ENCODE measurements around the gene PKN1. TPM values are rescaled to one million over a fixed set of nuclear protein-coding genes. Genes with fewer than 3 reads are reported as not detected.
"Not testable (repeated sequence)": the region's sequence is repeated elsewhere in the genome, so short reads cannot be mapped to it uniquely, and the experiment has no call there.

The PKN1 gene
- total RNA-seq, 6 experiments from 2014 or later = 19.5 to 49.4 (median 34.1) TPM

DNA sequence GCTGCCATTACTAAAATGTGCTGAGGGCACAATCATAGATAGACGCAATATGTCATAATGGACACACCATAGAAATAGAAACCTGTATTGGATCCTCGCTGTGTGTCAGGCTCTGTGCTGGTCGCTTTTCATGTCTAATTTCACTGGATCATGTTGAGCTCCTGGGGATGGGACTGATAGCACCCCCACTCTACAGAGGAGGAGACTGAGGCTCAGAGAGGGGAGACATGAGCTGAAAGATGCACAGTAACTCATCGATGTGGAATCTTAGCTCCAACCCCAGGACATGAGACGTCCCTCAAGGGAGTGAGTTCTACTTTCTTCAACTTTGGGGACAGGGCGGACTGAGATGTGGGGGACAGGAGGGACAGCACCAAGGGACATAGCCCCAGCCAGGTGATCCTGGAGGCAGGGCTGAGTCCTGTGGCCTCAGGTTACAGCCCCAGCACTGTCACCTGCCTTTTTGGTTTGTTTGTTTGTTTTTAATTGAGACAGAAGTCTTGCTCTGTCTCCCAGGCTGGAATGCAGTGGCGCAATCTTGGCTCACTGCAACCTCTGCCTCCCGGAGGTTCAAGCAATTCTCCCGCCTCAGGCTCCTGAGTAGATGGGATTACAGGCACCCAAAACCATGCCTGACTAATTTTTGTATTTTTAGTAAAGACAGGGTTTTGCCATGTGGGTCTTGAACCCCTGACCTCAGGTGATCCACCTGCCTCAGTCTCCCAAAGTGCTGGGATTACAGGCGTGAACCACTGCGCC is 69.4 kb downstream of the PKN1 start:
- H3K4me3 ChIP-seq = no peak overlapping the region
- ATAC-seq (peak; percentile 84 to 90 (median 85)), DNase-seq (peak; percentile 60 to 79 (median 78))
- H3K36me3 ChIP-seq = no peaks in the 10 kb centered on the region
- intact Hi-C loops (cut with DNase I) = loop anchor here in 1 of 2 donors (10.0 kb wide), 1 partner anchor 52 kb away; no protein-coding TSS in a partner anchor
- no peaks in the 10 kb centered on the region for H3K27me3 ChIP-seq
- TF ChIP-seq, protein P1, sequence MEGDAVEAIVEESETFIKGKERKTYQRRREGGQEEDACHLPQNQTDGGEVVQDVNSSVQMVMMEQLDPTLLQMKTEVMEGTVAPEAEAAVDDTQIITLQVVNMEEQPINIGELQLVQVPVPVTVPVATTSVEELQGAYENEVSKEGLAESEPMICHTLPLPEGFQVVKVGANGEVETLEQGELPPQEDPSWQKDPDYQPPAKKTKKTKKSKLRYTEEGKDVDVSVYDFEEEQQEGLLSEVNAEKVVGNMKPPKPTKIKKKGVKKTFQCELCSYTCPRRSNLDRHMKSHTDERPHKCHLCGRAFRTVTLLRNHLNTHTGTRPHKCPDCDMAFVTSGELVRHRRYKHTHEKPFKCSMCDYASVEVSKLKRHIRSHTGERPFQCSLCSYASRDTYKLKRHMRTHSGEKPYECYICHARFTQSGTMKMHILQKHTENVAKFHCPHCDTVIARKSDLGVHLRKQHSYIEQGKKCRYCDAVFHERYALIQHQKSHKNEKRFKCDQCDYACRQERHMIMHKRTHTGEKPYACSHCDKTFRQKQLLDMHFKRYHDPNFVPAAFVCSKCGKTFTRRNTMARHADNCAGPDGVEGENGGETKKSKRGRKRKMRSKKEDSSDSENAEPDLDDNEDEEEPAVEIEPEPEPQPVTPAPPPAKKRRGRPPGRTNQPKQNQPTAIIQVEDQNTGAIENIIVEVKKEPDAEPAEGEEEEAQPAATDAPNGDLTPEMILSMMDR (IDR thresholded peaks at IDR 0.05) = no peak
- TF ChIP-seq POLR2A (IDR thresholded peaks at IDR 0.05) = no peak
- H3K4me1 ChIP-seq = peaks cover 0 to 30% (median 10%) of the 10 kb centered on the region in 4 donors
- 57% methylated on average over 7 of the region's 11 CpGs for WGBS (ENCODE audit: insufficient coverage, low coverage, low lambda C conversion rate, missing lambda C conversion rate)
- H3K9me3 ChIP-seq = no peaks in the 10 kb centered on the region
- H3K27ac ChIP-seq = peak overlapping the region in 2 of 3 donors; percentile 72 to 75

DNA sequence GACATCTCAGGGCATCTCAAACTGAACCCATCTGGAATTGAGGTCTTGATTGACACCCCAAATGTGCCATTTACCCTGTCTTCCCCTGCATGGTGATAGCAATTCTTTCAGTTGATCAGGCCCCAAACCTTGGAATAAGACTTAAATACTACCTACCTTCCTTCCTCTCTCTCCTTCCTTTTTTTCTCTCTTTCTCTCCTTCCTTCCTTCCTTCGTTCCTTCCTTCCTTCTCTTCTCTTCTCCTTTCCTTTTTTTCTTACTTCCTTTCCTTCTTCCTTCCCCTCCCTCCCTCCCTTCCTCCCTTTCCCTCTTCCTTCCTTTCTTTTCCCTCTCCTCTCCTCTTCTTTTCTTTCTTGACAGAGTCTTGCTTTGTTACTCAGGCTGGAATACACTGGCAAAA is 70.2 kb downstream of the PKN1 start:
- Histone ChIP-seq H3K27me3 (no peaks in the 10 kb centered on the region), H3K36me3 (no peaks in the 10 kb centered on the region), H3K4me3 (no peak overlapping the region), H3K9me3 (no peaks in the 10 kb centered on the region), H3K4me1 (peaks cover 0 to 23% (median 7%) of the 10 kb centered on the region in 4 donors), H3K27ac (peak overlapping the region in 1 of 3 donors; percentile 21)
- ATAC-seq (no peak), DNase-seq (no peak)
- 69% methylated on average over 1 of the region's 1 CpG for WGBS (ENCODE audit: insufficient coverage, low coverage, low lambda C conversion rate, missing lambda C conversion rate)
- TF ChIP-seq, protein P1 (IDR thresholded peaks at IDR 0.05) = no peak
- TF ChIP-seq POLR2A (IDR thresholded peaks at IDR 0.05) = no peak
- intact Hi-C loops (cut with DNase I) = loop anchor here in 1 of 2 donors (10.0 kb wide), 1 partner anchor 52 kb away; no protein-coding TSS in a partner anchor

DNA sequence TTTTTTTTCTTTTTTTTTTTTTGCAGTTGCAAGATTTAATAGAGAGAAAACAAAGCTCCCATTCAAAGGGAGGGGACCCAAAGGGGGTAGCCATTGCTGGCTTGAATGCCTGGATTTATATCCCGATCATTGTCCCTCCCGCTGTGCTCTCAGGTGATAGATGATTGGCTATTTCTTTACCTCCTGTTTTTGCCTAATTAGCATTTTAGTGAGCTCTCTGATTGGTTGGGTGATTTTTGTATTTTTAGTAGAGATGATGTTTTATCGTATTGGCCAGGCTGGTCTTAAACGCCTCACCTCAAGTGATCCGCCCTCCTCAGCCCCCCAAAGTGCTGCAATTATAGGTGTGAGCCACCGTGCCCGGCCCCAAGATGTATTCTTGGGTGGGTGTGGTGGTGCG is 71.5 kb downstream of the PKN1 start:
- not testable (repeated sequence) for H3K27ac ChIP-seq, ATAC-seq, H3K36me3 ChIP-seq, H3K27me3 ChIP-seq, H3K4me3 ChIP-seq, H3K9me3 ChIP-seq, DNase-seq
- peaks cover 0 to 13% (median 4%) of the 10 kb centered on the region in 4 donors for H3K4me1 ChIP-seq
- WGBS (ENCODE audit: insufficient coverage, low coverage, low lambda C conversion rate, missing lambda C conversion rate) = 89% methylated on average over 8 of the region's 8 CpGs
- intact Hi-C loops (cut with DNase I) = loop anchor here in 1 of 2 donors (10.0 kb wide), 1 partner anchor 50 kb away; no protein-coding TSS in a partner anchor

DNA sequence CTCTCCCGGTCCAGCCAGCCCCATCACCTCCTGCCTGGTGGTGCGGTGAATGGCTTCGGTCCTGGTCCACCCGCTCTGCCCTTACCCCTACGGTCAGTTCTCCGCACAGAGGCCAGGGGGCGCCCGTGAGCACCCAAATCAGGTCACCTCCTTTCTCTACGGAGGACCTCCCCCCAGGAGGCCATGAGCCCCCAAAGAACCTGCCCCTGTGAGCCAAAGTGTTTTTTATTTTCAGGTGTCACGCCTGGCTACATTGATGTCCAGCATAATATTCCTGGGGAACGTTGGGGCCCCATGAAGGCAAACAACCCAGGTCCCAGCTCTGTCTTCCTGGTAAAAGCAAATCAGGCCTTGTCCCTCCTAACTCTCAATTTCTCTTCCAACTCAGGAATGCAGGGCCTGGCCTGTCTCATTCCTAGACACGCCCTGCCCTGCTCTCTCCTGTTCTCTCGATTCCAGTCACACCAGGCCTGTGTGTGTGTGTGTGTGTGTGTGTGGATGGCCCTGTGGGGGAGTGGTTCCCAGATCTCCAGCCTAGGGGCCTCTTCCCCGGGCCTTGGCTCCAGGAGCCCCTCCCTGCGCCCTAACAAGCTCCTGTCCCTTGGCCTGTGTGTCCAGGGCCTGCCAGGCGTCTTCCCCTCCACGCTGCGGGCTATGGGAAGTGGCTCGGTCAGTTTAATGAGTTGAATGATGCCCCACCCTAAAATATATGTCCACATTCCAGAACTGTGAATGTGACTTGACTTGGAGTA is 72.6 kb downstream of the PKN1 start:
- intact Hi-C loops (cut with DNase I) = loop anchor here in 1 of 2 donors (10.0 kb wide), 1 partner anchor 49 kb away; no protein-coding TSS in a partner anchor
- no peak for TF ChIP-seq POLR2A (IDR thresholded peaks at IDR 0.05)
- TF ChIP-seq, protein P1 (IDR thresholded peaks at IDR 0.05) = peak; percentile 41 to 64 (median 58)
- peaks cover 0 to 21% (median 6%) of the 10 kb centered on the region in 4 donors for H3K4me1 ChIP-seq
- ATAC-seq (peak; percentile 43 to 65 (median 52)), DNase-seq (peak in 1 of 3 donors; percentile 58)
- WGBS (ENCODE audit: insufficient coverage, low coverage, low lambda C conversion rate, missing lambda C conversion rate) = 46% methylated on average over 16 of the region's 19 CpGs
- H3K27ac ChIP-seq = no peak overlapping the region
- no peak overlapping the region for H3K4me3 ChIP-seq
- H3K27me3 ChIP-seq = no peaks in the 10 kb centered on the region
- H3K9me3 ChIP-seq = no peaks in the 10 kb centered on the region
- no peaks in the 10 kb centered on the region for H3K36me3 ChIP-seq

All from right lobe of liver (tissue), 6 donors.